Measurements from ENCODE around the gene SPEM1. TPM values are rescaled to one million over a fixed set of nuclear protein-coding genes. Genes with fewer than 3 reads are reported as not detected.
A peak's percentile ranks its signal among the peaks of the same experiment; 100 is the strongest.

The SPEM1 gene
- total RNA-seq, 1 donor from 2014 or later: not detected

- H3K27ac Mint-ChIP-seq (ENCODE audit: unreplicated experiment): no peak overlapping the region
- no peak for TF ChIP-seq CTCF (IDR thresholded peaks at IDR 0.05)
- no peaks in the 10 kb centered on the region for H3K9me3 Mint-ChIP-seq (ENCODE audit: unreplicated experiment)
- peaks cover 31% of the 10 kb centered on the region for H3K27me3 Mint-ChIP-seq (ENCODE audit: unreplicated experiment)
- DNase-seq (ENCODE audit: extremely low spot score, unreplicated experiment): no peak
- H3K36me3 Mint-ChIP-seq (ENCODE audit: unreplicated experiment): peaks cover 2% of the 10 kb centered on the region
- peaks cover 43% of the 10 kb centered on the region for H3K4me1 Mint-ChIP-seq (ENCODE audit: unreplicated experiment)
- peak overlapping the region; percentile 81 for H3K4me3 Mint-ChIP-seq (ENCODE audit: unreplicated experiment)
These were observed 17.3 kb downstream of the SPEM1 start for GRCh38 chr17:7437369-7437863.

GRCh38 chr17:7437950-7438614, 18.0 kb downstream of the SPEM1 start:
- Mint-ChIP-seq H3K9me3 (ENCODE audit: unreplicated experiment) (no peaks in the 10 kb centered on the region), H3K4me3 (ENCODE audit: unreplicated experiment) (peak overlapping the region; percentile 63), H3K27ac (ENCODE audit: unreplicated experiment) (no peak overlapping the region), H3K27me3 (ENCODE audit: unreplicated experiment) (peaks cover 33% of the 10 kb centered on the region), H3K4me1 (ENCODE audit: unreplicated experiment) (peaks cover 43% of the 10 kb centered on the region), H3K36me3 (ENCODE audit: unreplicated experiment) (peaks cover 2% of the 10 kb centered on the region)
- no peak for DNase-seq (ENCODE audit: extremely low spot score, unreplicated experiment)
- TF ChIP-seq CTCF (IDR thresholded peaks at IDR 0.05): no peak

- Mint-ChIP-seq H3K27ac (ENCODE audit: unreplicated experiment) (no peak overlapping the region), H3K4me1 (ENCODE audit: unreplicated experiment) (peaks cover 44% of the 10 kb centered on the region), H3K27me3 (ENCODE audit: unreplicated experiment) (peaks cover 36% of the 10 kb centered on the region), H3K9me3 (ENCODE audit: unreplicated experiment) (no peaks in the 10 kb centered on the region), H3K36me3 (ENCODE audit: unreplicated experiment) (peaks cover 2% of the 10 kb centered on the region), H3K4me3 (ENCODE audit: unreplicated experiment) (peak overlapping the region; percentile 63)
- TF ChIP-seq CTCF (IDR thresholded peaks at IDR 0.05): no peak
- no peak for DNase-seq (ENCODE audit: extremely low spot score, unreplicated experiment)
These were observed 18.7 kb downstream of the SPEM1 start for GRCh38 chr17:7438656-7439460.

- H3K4me1 Mint-ChIP-seq (ENCODE audit: unreplicated experiment): peaks cover 46% of the 10 kb centered on the region
- no peak within 1 kb of the TSS for H3K27ac Mint-ChIP-seq (ENCODE audit: unreplicated experiment)
- H3K4me3 Mint-ChIP-seq (ENCODE audit: unreplicated experiment): peak within 1 kb of the TSS; percentile 79
- no peak for TF ChIP-seq CTCF (IDR thresholded peaks at IDR 0.05)
- peaks cover 2% of the 10 kb centered on the region for H3K36me3 Mint-ChIP-seq (ENCODE audit: unreplicated experiment)
- no peaks in the 10 kb centered on the region for H3K9me3 Mint-ChIP-seq (ENCODE audit: unreplicated experiment)
- DNase-seq (ENCODE audit: extremely low spot score, unreplicated experiment): no peak
- peaks cover 36% of the 10 kb centered on the region for H3K27me3 Mint-ChIP-seq (ENCODE audit: unreplicated experiment)
These were observed 19.5 kb downstream of the SPEM1 start, which contains the start of gene FGF11 for GRCh38 chr17:7439462-7440112. Gene FGF11 (plus strand): TSS chr17:7439512. CDS start chr17:7439621, 109 bp downstream.

All from osteocyte (in vitro differentiated cells).